Activated T-helper 1 cell treated with anti-CD3 and anti-CD28 coated beads, Interleukin-12 subunit alpha, Interleukin-12 subunit beta, Interleukin-2, Interleukin-4 antibody, amounts not matched to agents 30 ng/mL and 10 ng/mL and 1 ng/mL, durations not matched to agents 14 hours and 24 hours and 36 hours (primary cell): ENCODE measurements around the gene CPEB2. TPM values are rescaled to one million over a fixed set of nuclear protein-coding genes. Genes with fewer than 3 reads are reported as not detected.

Source experiments
- DNase-seq: peaks from one replicate; pipeline ENCODE4 v3.0.0; 2021; ENCODE audit warnings: low spot score
- H3K27ac Mint-ChIP-seq: one replicate; pipeline ENCODE4 v1.8.0; 2021; ENCODE audit warnings: mild to moderate bottlenecking, mixed read lengths
- H3K27me3 Mint-ChIP-seq: one replicate; pipeline ENCODE4 v1.8.0; 2022; ENCODE audit warnings: mild to moderate bottlenecking, moderate library complexity, mixed read lengths; ENCODE audit not compliant: insufficient read depth
- H3K36me3 Mint-ChIP-seq: one replicate; pipeline ENCODE4 v1.8.0; 2021; ENCODE audit warnings: low read depth, mixed read lengths
- H3K4me1 Mint-ChIP-seq: one replicate; pipeline ENCODE4 v1.8.0; 2021; ENCODE audit warnings: low read depth, mixed read lengths
- H3K4me3 Mint-ChIP-seq: one replicate; pipeline ENCODE4 v1.8.0; 2021; ENCODE audit warnings: mild to moderate bottlenecking, moderate library complexity, mixed read lengths
- H3K9me3 Mint-ChIP-seq: one replicate; pipeline ENCODE4 v1.8.0; 2021; ENCODE audit warnings: mixed read lengths
- intact Hi-C: fragments of 100-400 bp; cut with micrococcal nuclease; formaldehyde crosslinking; loops from one replicate; pipeline ENCODE4 v1.15.1; 2024
- total RNA-seq: library from RNA; stranded (reverse); gene quantifications from 2 replicates; pipeline ENCODE4 v1.2.3, GENCODE V29; 2022

Gene CPEB2
- total RNA-seq, 1 donor from 2014 or later = 17.2 TPM

GRCh38 chr4:15037923-15038541 is 35.8 kb downstream of the CPEB2 start:
- no peaks in the 10 kb centered on the region for H3K27me3 Mint-ChIP-seq
- H3K4me3 Mint-ChIP-seq = no peak overlapping the region
- intact Hi-C loops = no loop called here
- DNase-seq = no peak
- peaks cover 18% of the 10 kb centered on the region for H3K36me3 Mint-ChIP-seq
- peaks cover 22% of the 10 kb centered on the region for H3K4me1 Mint-ChIP-seq
- no peak overlapping the region for H3K27ac Mint-ChIP-seq
- H3K9me3 Mint-ChIP-seq = no peaks in the 10 kb centered on the region

DNA sequence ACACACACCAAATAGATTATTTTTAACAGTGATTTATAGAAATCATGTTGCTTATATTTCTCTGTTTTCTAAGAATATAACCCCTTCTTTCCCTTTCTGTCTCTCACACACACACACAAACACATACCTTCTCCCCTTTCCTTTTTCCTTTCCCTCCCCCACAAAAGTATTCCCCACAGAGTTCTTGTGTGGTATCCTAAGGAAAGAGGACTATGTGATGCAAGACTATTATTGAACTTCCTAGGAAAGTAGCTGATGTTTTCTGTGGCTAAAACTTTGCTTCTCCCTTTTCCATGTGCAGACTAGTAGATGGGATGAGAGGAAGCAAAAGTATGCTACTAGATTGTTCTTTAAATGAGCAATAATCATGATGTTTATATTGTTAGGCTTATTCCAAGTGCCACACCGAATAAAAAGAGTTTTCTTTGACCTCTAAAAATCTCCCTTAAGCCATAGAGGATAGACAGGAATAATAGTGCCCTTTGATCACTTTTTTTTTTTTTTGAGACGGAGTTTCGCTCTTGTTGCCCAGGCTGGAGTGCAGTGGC is 38.7 kb downstream of the CPEB2 start:
- Mint-ChIP-seq H3K27me3 (no peaks in the 10 kb centered on the region), H3K4me1 (peaks cover 7% of the 10 kb centered on the region), H3K4me3 (no peak overlapping the region), H3K27ac (no peak overlapping the region), H3K9me3 (no peaks in the 10 kb centered on the region), H3K36me3 (peaks cover 9% of the 10 kb centered on the region)
- intact Hi-C loops = no loop called here
- DNase-seq = no peak

- no peak for DNase-seq
- Mint-ChIP-seq H3K4me1 (peaks cover 7% of the 10 kb centered on the region), H3K27me3 (no peaks in the 10 kb centered on the region), H3K4me3 (no peak overlapping the region), H3K27ac (no peak overlapping the region), H3K9me3 (no peaks in the 10 kb centered on the region), H3K36me3 (peaks cover 9% of the 10 kb centered on the region)
- intact Hi-C loops = no loop called here
These were observed 40.4 kb downstream of the CPEB2 start for GRCh38 chr4:15042529-15043167.

GRCh38 chr4:15043226-15043625 is 40.9 kb downstream of the CPEB2 start:
- no peak for DNase-seq
- peaks cover 7% of the 10 kb centered on the region for H3K4me1 Mint-ChIP-seq
- H3K27me3 Mint-ChIP-seq = no peaks in the 10 kb centered on the region
- H3K9me3 Mint-ChIP-seq = no peaks in the 10 kb centered on the region
- no peak overlapping the region for H3K4me3 Mint-ChIP-seq
- no peak overlapping the region for H3K27ac Mint-ChIP-seq
- intact Hi-C loops = no loop called here
- H3K36me3 Mint-ChIP-seq = peaks cover 7% of the 10 kb centered on the region

DNA sequence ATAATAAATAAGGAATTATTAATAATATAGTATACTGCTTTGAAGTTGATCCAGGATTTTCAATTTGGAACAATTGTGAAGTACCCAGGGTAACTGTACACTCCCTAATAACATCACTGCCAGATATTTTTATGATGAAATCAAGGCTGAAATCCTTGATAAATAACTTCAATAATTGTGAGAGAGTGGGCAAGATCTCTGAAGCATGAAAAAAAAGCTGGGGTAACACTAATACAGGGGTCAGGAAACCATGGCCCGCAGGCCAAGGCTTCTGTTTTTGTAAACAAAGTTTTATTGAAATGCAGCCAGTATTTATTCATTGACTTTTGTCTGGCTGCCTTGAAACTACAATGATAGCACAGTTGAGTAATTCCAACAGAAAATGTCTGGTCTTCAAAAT is 41.6 kb downstream of the CPEB2 start:
- Mint-ChIP-seq H3K4me3 (no peak overlapping the region), H3K27ac (no peak overlapping the region), H3K9me3 (no peaks in the 10 kb centered on the region), H3K36me3 (peaks cover 5% of the 10 kb centered on the region), H3K4me1 (peaks cover 5% of the 10 kb centered on the region), H3K27me3 (no peaks in the 10 kb centered on the region)
- intact Hi-C loops = no loop called here
- DNase-seq = no peak

- Mint-ChIP-seq H3K27me3 (no peaks in the 10 kb centered on the region), H3K9me3 (no peaks in the 10 kb centered on the region), H3K4me1 (no peaks in the 10 kb centered on the region), H3K27ac (no peak overlapping the region), H3K4me3 (no peak overlapping the region), H3K36me3 (peaks cover 26% of the 10 kb centered on the region)
- DNase-seq = no peak
- intact Hi-C loops = no loop called here
These were observed 52.3 kb downstream of the CPEB2 start for GRCh38 chr4:15054541-15054940.

- intact Hi-C loops = no loop called here
- Mint-ChIP-seq H3K27me3 (no peaks in the 10 kb centered on the region), H3K9me3 (no peaks in the 10 kb centered on the region)
These were observed 57.9 kb downstream of the CPEB2 start for GRCh38 chr4:15060213-15060612.

DNA sequence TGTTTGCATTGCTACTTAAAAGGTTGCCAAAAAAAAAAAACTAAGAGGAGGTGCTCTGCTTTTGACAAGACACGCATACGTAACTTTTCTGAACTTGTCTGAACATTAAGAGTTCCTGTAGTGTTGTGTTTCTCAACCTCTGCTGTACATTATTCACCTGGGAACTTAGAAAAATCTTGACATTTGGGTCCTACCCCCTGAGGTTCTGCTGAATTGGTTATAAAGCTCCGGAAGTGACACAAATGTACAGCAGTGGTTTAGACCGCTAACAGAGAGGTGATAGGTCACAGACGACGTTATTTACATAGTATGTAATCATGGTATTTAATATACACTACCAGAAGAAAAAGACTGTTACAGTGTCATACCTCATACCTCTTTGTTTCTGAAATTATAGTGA is 61.1 kb downstream of the CPEB2 start:
- no peak for DNase-seq
- no peak overlapping the region for H3K27ac Mint-ChIP-seq
- no peaks in the 10 kb centered on the region for H3K27me3 Mint-ChIP-seq
- no peaks in the 10 kb centered on the region for H3K4me1 Mint-ChIP-seq
- H3K9me3 Mint-ChIP-seq = no peaks in the 10 kb centered on the region
- no peak overlapping the region for H3K4me3 Mint-ChIP-seq
- peaks cover 32% of the 10 kb centered on the region for H3K36me3 Mint-ChIP-seq
- intact Hi-C loops = no loop called here

More at GRCh38 chr4:15060213-15060612, 57.9 kb downstream of the CPEB2 start:
- Mint-ChIP-seq H3K4me3 (no peak overlapping the region), H3K4me1 (no peaks in the 10 kb centered on the region), H3K27ac (no peak overlapping the region), H3K36me3 (peaks cover 27% of the 10 kb centered on the region)
- DNase-seq = no peak

GRCh38 chr4:15065516-15065915 is 63.2 kb downstream of the CPEB2 start:
- Mint-ChIP-seq H3K36me3 (peaks cover 33% of the 10 kb centered on the region), H3K4me3 (no peak overlapping the region), H3K9me3 (no peaks in the 10 kb centered on the region), H3K27me3 (no peaks in the 10 kb centered on the region), H3K27ac (no peak overlapping the region), H3K4me1 (no peaks in the 10 kb centered on the region)
- intact Hi-C loops = no loop called here
- DNase-seq = no peak

DNA sequence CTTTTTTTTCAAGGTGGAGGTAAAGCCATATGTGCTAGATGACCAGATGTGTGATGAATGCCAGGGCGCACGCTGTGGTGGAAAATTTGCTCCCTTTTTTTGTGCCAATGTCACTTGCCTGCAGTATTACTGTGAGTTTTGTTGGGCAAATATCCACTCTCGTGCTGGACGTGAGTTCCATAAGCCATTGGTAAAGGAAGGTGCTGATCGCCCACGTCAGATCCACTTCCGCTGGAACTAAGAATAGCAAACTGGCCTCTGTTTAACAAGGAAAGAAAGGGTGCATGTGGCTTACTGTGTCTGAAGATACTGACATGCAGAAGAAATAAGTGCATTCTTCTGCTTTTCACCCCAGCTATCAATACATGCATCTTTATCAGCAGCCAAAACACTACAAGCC is 63.9 kb downstream of the CPEB2 start:
- Mint-ChIP-seq H3K4me1 (no peaks in the 10 kb centered on the region), H3K36me3 (peaks cover 37% of the 10 kb centered on the region), H3K27me3 (no peaks in the 10 kb centered on the region), H3K27ac (no peak overlapping the region), H3K4me3 (no peak overlapping the region), H3K9me3 (no peaks in the 10 kb centered on the region)
- DNase-seq = no peak
- intact Hi-C loops = no loop called here

- DNase-seq = no peak
- Mint-ChIP-seq H3K27ac (no peak overlapping the region), H3K36me3 (peaks cover 34% of the 10 kb centered on the region), H3K9me3 (no peaks in the 10 kb centered on the region), H3K27me3 (no peaks in the 10 kb centered on the region), H3K4me1 (no peaks in the 10 kb centered on the region), H3K4me3 (no peak overlapping the region)
- intact Hi-C loops = no loop called here
These were observed 66.0 kb downstream of the CPEB2 start for GRCh38 chr4:15068298-15068697.

GRCh38 chr4:15075875-15076274 is 73.6 kb downstream of the CPEB2 start:
- Mint-ChIP-seq H3K36me3 (peaks cover 2% of the 10 kb centered on the region), H3K27ac (no peak overlapping the region), H3K27me3 (no peaks in the 10 kb centered on the region), H3K4me1 (no peaks in the 10 kb centered on the region), H3K9me3 (peaks cover 20% of the 10 kb centered on the region), H3K4me3 (no peak overlapping the region)
- no peak for DNase-seq
- intact Hi-C loops = no loop called here

- no peak for DNase-seq
- Mint-ChIP-seq H3K4me3 (no peak overlapping the region), H3K27ac (no peak overlapping the region), H3K36me3 (no peaks in the 10 kb centered on the region), H3K27me3 (no peaks in the 10 kb centered on the region), H3K4me1 (no peaks in the 10 kb centered on the region), H3K9me3 (peaks cover 20% of the 10 kb centered on the region)
- intact Hi-C loops = no loop called here
These were observed 75.7 kb downstream of the CPEB2 start for GRCh38 chr4:15077969-15078368.
